Neuronal stem cell (in vitro differentiated cells): ENCODE measurements around the gene SYCP2. TPM values are rescaled to one million over a fixed set of nuclear protein-coding genes. Genes with fewer than 3 reads are reported as not detected.

ENCODE experiments used
- DNase-seq: peaks from one replicate; pipeline ENCODE4 v3.0.0-alpha.2; 2013; ENCODE audit warnings: low spot score
- H2AFZ ChIP-seq: one replicate; pipeline ENCODE4 v1.6.1; 2013; ENCODE audit warnings: mild to moderate bottlenecking, low read length, inconsistent platforms
- H2AK5ac ChIP-seq: 2 replicates; pipeline ENCODE4 v1.6.1; 2013; ENCODE audit warnings: low read depth, mild to moderate bottlenecking, inconsistent platforms, low read length, moderate library complexity, mixed read lengths
- H2BK120ac ChIP-seq: 2 replicates; pipeline ENCODE4 v1.6.1; 2013; ENCODE audit warnings: low read depth, mild to moderate bottlenecking, inconsistent platforms, low read length, moderate library complexity, mixed read lengths
- H2BK12ac ChIP-seq: one replicate; pipeline ENCODE4 v1.6.1; 2013; ENCODE audit warnings: low read length, inconsistent platforms
- H2BK15ac ChIP-seq: 2 replicates; pipeline ENCODE4 v1.6.1; 2013; ENCODE audit warnings: mild to moderate bottlenecking, low read length, inconsistent platforms, mixed read lengths
- H2BK5ac ChIP-seq: one replicate; pipeline ENCODE4 v1.6.1; 2013; ENCODE audit warnings: inconsistent platforms, mild to moderate bottlenecking, low read length, moderate library complexity
- H3K14ac ChIP-seq: one replicate; pipeline ENCODE4 v1.6.1; 2013; ENCODE audit warnings: low read length, inconsistent platforms
- H3K18ac ChIP-seq: 2 replicates; pipeline ENCODE4 v1.6.1; 2013; ENCODE audit warnings: low read length, inconsistent platforms
- H3K23ac ChIP-seq: 2 replicates; pipeline ENCODE4 v1.6.1; 2013; ENCODE audit warnings: low read depth, mild to moderate bottlenecking, mixed read lengths, low read length, inconsistent platforms; ENCODE audit not compliant: poor library complexity
- H3K27ac ChIP-seq: replicated peaks from 3 replicates; pipeline ENCODE4 v1.5.1; 2013; ENCODE audit warnings: low read length, inconsistent platforms
- H3K27me3 ChIP-seq, 3 experiments: 2 replicates each; pipeline ENCODE4 v1.6.1; 2013; ENCODE audit warnings: low read length in 3 of 3, mild to moderate bottlenecking in 2 of 3, inconsistent platforms in 1 of 3, low read depth in 1 of 3, mixed read lengths in 1 of 3, moderate library complexity in 1 of 3; ENCODE audit not compliant: control insufficient read depth in 3 of 3, insufficient read depth in 3 of 3
- H3K36me3 ChIP-seq, 2 donors: replicated peaks in 1 of 2; 2 replicates each; pipeline ENCODE4 v1.6.1; 2013; ENCODE audit warnings: low read length in 2 of 2; ENCODE audit not compliant: control insufficient read depth in 2 of 2, insufficient read depth in 2 of 2
- H3K4ac ChIP-seq: 2 replicates; pipeline ENCODE4 v1.6.1; 2013; ENCODE audit warnings: inconsistent platforms, mild to moderate bottlenecking, low read length, moderate library complexity
- H3K4me1 ChIP-seq, 2 donors: 1 replicate in 1 of 2; 2 replicates in 1 of 2; pipeline ENCODE4 v1.6.1; 2013; ENCODE audit warnings: low read length in 2 of 2, low read depth in 1 of 2; ENCODE audit not compliant: control insufficient read depth in 2 of 2, insufficient read depth in 1 of 2
- H3K4me2 ChIP-seq: one replicate; pipeline ENCODE4 v1.6.1; 2013; ENCODE audit warnings: mild to moderate bottlenecking, low read length, inconsistent platforms; ENCODE audit not compliant: insufficient read depth, poor library complexity, severe bottlenecking
- H3K4me3 ChIP-seq, 2 donors: 2 replicates each; pipeline ENCODE4 v1.5.1; 2013; ENCODE audit warnings: low read length in 2 of 2, mild to moderate bottlenecking in 2 of 2, inconsistent platforms in 1 of 2, moderate library complexity in 1 of 2
- H3K79me1 ChIP-seq: one replicate; pipeline ENCODE4 v1.6.1; 2013; ENCODE audit warnings: low read depth, mild to moderate bottlenecking, inconsistent platforms, low read length, moderate library complexity
- H3K9ac ChIP-seq: one replicate; pipeline ENCODE4 v1.6.1; 2013; ENCODE audit warnings: mild to moderate bottlenecking, low read depth, low read length, inconsistent platforms; ENCODE audit not compliant: poor library complexity
- H3K9me3 ChIP-seq, 2 donors: replicated peaks in 1 of 2; 2 replicates each; pipeline versions ENCODE3 to v1.6.1; 2013; ENCODE audit warnings: low read length in 2 of 2, mild to moderate bottlenecking in 2 of 2, inconsistent platforms in 1 of 2, low read depth in 1 of 2, mixed read lengths in 1 of 2, moderate library complexity in 1 of 2; ENCODE audit not compliant: control insufficient read depth in 2 of 2, insufficient read depth in 1 of 2
- H4K8ac ChIP-seq: one replicate; pipeline ENCODE4 v1.6.1; 2013; ENCODE audit warnings: low read depth, mild to moderate bottlenecking, inconsistent platforms, low read length, moderate library complexity
- H4K91ac ChIP-seq: one replicate; pipeline ENCODE4 v1.6.1; 2013; ENCODE audit warnings: low read length, low read depth, mild to moderate bottlenecking, inconsistent platforms; ENCODE audit not compliant: poor library complexity
- WGBS, 2 donors: extraction: QIAGEN DNeasy Blood & Tissue Kit; methylation state at CpG; one replicate each; pipeline ENCODE4 v1.1.7; 2013; ENCODE audit warnings: missing lambda C conversion rate in 2 of 2, mixed read lengths in 1 of 2; ENCODE audit not compliant: insufficient read length in 2 of 2, insufficient replicate concordance in 1 of 2; ENCODE audit errors: extremely low coverage in 2 of 2; 5-methylcytosine and 5-hydroxymethylcytosine counted together
- small RNA-seq: library from polyadenylated mRNA; stranded (forward); fragments of <200 nt; extraction: miRNeasy Mini kit (QIAGEN cat#:217004); gene quantifications from one replicate; pipeline ENCODE3, GENCODE V24; 2013; ENCODE audit not compliant: insufficient read depth

Gene SYCP2

GRCh38 chr20:59813948-59814839 is 119.2 kb downstream of the SYCP2 start:
- Histone ChIP-seq H2AK5ac (peak overlapping the region; percentile 21), H3K4ac (no peak overlapping the region), H2AFZ (no peak overlapping the region), H3K23ac (no peak overlapping the region), H3K79me1 (no peaks in the 10 kb centered on the region), H2BK5ac (no peak overlapping the region), H3K4me1 (peaks cover 0 to 11% of the 10 kb centered on the region in 2 donors), H3K14ac (no peak overlapping the region), H3K18ac (peak overlapping the region; percentile 76), H3K9ac (peak overlapping the region; percentile 2), H3K27ac (no peak overlapping the region), H2BK15ac (peak overlapping the region; percentile 25), H4K8ac (no peak overlapping the region), H3K4me2 (no peak overlapping the region), H2BK120ac (no peak overlapping the region), H3K9me3 (no peaks in the 10 kb centered on the region), H3K4me3 (no peak overlapping the region), H3K36me3 (no peaks in the 10 kb centered on the region), H3K27me3 (peaks cover 0 to 27% (median 0%) of the 10 kb centered on the region in 3 experiments), H4K91ac (no peak overlapping the region), H2BK12ac (peak overlapping the region; percentile 43)
- no peak for DNase-seq
- no CpG with 5 or more reads among the region's 21 CpGs for WGBS, 2 donors

Small RNA genes within 50 kb of the gene (small RNA-seq; reads per million reads assigned to genes)
- not detected for gene RNU7-141P
